Mucosa of descending colon (tissue), 3 donors: ENCODE results near the gene SVOP. TPM values are rescaled to one million over a fixed set of nuclear protein-coding genes. Genes with fewer than 3 reads are reported as not detected.

ENCODE experiments used
- ATAC-seq: fragments of 200-7000 bp; cut with Tn5 transposase; one replicate; pipeline ENCODE4 v1.9.1; 2020; ENCODE audit warnings: mild to moderate bottlenecking, moderate library complexity
- DNase-seq, 3 donors: peaks; one replicate each; pipeline ENCODE4 v3.0.0-alpha.2; 2020
- H3K36me3 ChIP-seq: fragments of 200-600 bp; one replicate; pipeline ENCODE4 v1.8.0; 2021; ENCODE audit warnings: low read depth, mild to moderate bottlenecking
- H3K4me1 ChIP-seq: fragments of 200-600 bp; one replicate; pipeline ENCODE4 v1.8.0; 2021; ENCODE audit warnings: low read depth, mild to moderate bottlenecking
- H3K4me3 ChIP-seq: fragments of 200-600 bp; one replicate; pipeline ENCODE4 v1.8.0; 2021; ENCODE audit warnings: mild to moderate bottlenecking
- H3K9me3 ChIP-seq: fragments of 200-600 bp; one replicate; pipeline ENCODE4 v1.8.0; 2021; ENCODE audit warnings: mild to moderate bottlenecking
- CTCF ChIP-seq: fragments of 200-600 bp; IDR thresholded peaks from one replicate; pipeline ENCODE4 v1.8.0; 2022; ENCODE audit warnings: antibody characterized with exemption, mild to moderate bottlenecking
- intact Hi-C, 2 donors: fragments of 100-400 bp; cut with DNase I in 1 of 2; cut with micrococcal nuclease in 1 of 2; formaldehyde crosslinking; loops; one replicate each; pipeline versions ENCODE4 v1.11.0 to v1.11.1; 2022; cut with DNase I, micrococcal nuclease
- total RNA-seq, 3 donors: library from RNA; stranded (reverse); fragmentation: NEBNext Ultra II Directional in 2 of 3; extraction: Animal tissue kit (Norgen Biotek cat#: 25700) in 2 of 3; gene quantifications; one replicate each; pipeline versions ENCODE4 v1.2.1 to v1.2.4, GENCODE V29; 2021 to 2023
- donor health status: DM: no; HTN: no; CAD: no; lungs with moderate emphysema.
- donor health status: DM: no; HTN: no; CAD: no.
- donor health status: DM: no; HTN: yes; CAD: no.

The SVOP gene
- total RNA-seq, 3 donors from 2014 or later = 0.26 to 1.7 (median 0.31) TPM

- TF ChIP-seq CTCF = no peak
- DNase-seq (no peak), ATAC-seq (no peak)
- no peaks in the 10 kb centered on the region for H3K36me3 ChIP-seq
- no peak overlapping the region for H3K4me3 ChIP-seq
- H3K9me3 ChIP-seq = no peaks in the 10 kb centered on the region
- H3K4me1 ChIP-seq = peaks cover 4% of the 10 kb centered on the region
- intact Hi-C loops = no loop called here
Measured at GRCh38 chr12:109018296-109018695, 2.6 kb downstream of the SVOP start.

- TF ChIP-seq CTCF = no peak
- Histone ChIP-seq H3K4me1 (peaks cover 4% of the 10 kb centered on the region), H3K36me3 (no peaks in the 10 kb centered on the region), H3K9me3 (no peaks in the 10 kb centered on the region), H3K4me3 (no peak overlapping the region)
- DNase-seq = no peak
- no peak for ATAC-seq
- intact Hi-C loops = no loop called here
Measured at GRCh38 chr12:109016978-109017377, 3.9 kb downstream of the SVOP start.

GRCh38 chr12:109016016-109016415, 4.9 kb downstream of the SVOP start:
- Histone ChIP-seq H3K36me3 (no peaks in the 10 kb centered on the region), H3K4me3 (no peak overlapping the region), H3K9me3 (no peaks in the 10 kb centered on the region), H3K4me1 (peaks cover 3% of the 10 kb centered on the region)
- intact Hi-C loops = no loop called here
- no peak for TF ChIP-seq CTCF
- DNase-seq (no peak), ATAC-seq (no peak)

GRCh38 chr12:109014984-109015765, 5.7 kb downstream of the SVOP start:
- Histone ChIP-seq H3K36me3 (no peaks in the 10 kb centered on the region), H3K4me1 (no peaks in the 10 kb centered on the region), H3K9me3 (no peaks in the 10 kb centered on the region), H3K4me3 (no peak overlapping the region)
- TF ChIP-seq CTCF = no peak
- ATAC-seq (no peak), DNase-seq (no peak)
- intact Hi-C loops = no loop called here

GRCh38 chr12:109010259-109010658, 10.6 kb downstream of the SVOP start:
- H3K36me3 ChIP-seq = no peaks in the 10 kb centered on the region
- ATAC-seq = no peak
- H3K4me3 ChIP-seq = no peak overlapping the region
- no peaks in the 10 kb centered on the region for H3K9me3 ChIP-seq
- no peaks in the 10 kb centered on the region for H3K4me1 ChIP-seq
- TF ChIP-seq CTCF = no peak
- no peak for DNase-seq
- intact Hi-C loops = no loop called here
